Measurements from ENCODE around the gene TBC1D22A. TPM values are rescaled to one million over a fixed set of nuclear protein-coding genes. Genes with fewer than 3 reads are reported as not detected.

Gene TBC1D22A
- total and polyA plus RNA-seq, 7 experiments from 2014 or later, result 18.6 to 50.1 (median 39.3) TPM

GRCh38 chr22:47065756-47066615 is 303.5 kb downstream of the TBC1D22A start:
- DNase-seq, result no peak
- no peaks in the 10 kb centered on the region for H3K9me3 ChIP-seq (ENCODE audit: control insufficient read depth in 2 of 3, low read length in 3 of 3)
- peaks cover 0 to 26% (median 5%) of the 10 kb centered on the region in 3 experiments for H3K36me3 ChIP-seq (ENCODE audit: control insufficient read depth in 2 of 3, insufficient read depth in 3 of 3, low read length in 3 of 3)
- no peak overlapping the region for H3K4me3 Mint-ChIP-seq
- intact Hi-C loops (cut with micrococcal nuclease), result no loop called here
- H3K4me3 ChIP-seq (ENCODE audit: low read length), result no peak overlapping the region
- H3K9me3 Mint-ChIP-seq, result peaks cover 0 to 2% (median 0%) of the 10 kb centered on the region in 11 donors
- H3K27ac Mint-ChIP-seq, result peak overlapping the region in 1 of 9 donors; percentile 59
- H3K4me1 Mint-ChIP-seq, result peaks cover 4 to 39% (median 33%) of the 10 kb centered on the region in 7 donors
- no peak for ATAC-seq
- no peak overlapping the region for H3K27ac ChIP-seq (ENCODE audit: low read depth, low read length)
- ChIA-PET POLR2A (no interaction called here), CTCF (no interaction called here)
- no peaks in the 10 kb centered on the region for H3K27me3 Mint-ChIP-seq
- H3K27me3 ChIP-seq (ENCODE audit: control insufficient read depth in 2 of 2, insufficient read depth in 2 of 2, low read length in 2 of 2), result no peaks in the 10 kb centered on the region
- H3K4me1 ChIP-seq (ENCODE audit: control insufficient read depth in 2 of 2, insufficient read depth in 2 of 2, low read length in 2 of 2), result peaks cover 0 to 5% of the 10 kb centered on the region in 2 donors
- peaks cover 0 to 49% (median 16%) of the 10 kb centered on the region in 5 donors for H3K36me3 Mint-ChIP-seq

GRCh38 chr22:47066616-47066905 is 304.1 kb downstream of the TBC1D22A start:
- H3K4me3 Mint-ChIP-seq, result no peak overlapping the region
- Histone ChIP-seq H3K4me3 (ENCODE audit: low read length) (no peak overlapping the region), H3K27ac (ENCODE audit: low read depth, low read length) (no peak overlapping the region), H3K4me1 (ENCODE audit: control insufficient read depth in 2 of 2, insufficient read depth in 2 of 2, low read length in 2 of 2) (peaks cover 0 to 5% of the 10 kb centered on the region in 2 donors), H3K9me3 (ENCODE audit: control insufficient read depth in 2 of 3, low read length in 3 of 3) (no peaks in the 10 kb centered on the region), H3K36me3 (ENCODE audit: control insufficient read depth in 2 of 3, insufficient read depth in 3 of 3, low read length in 3 of 3) (peaks cover 0 to 20% (median 5%) of the 10 kb centered on the region in 3 experiments), H3K27me3 (ENCODE audit: control insufficient read depth in 2 of 2, insufficient read depth in 2 of 2, low read length in 2 of 2) (no peaks in the 10 kb centered on the region)
- no peak for DNase-seq
- H3K27ac Mint-ChIP-seq, result peak overlapping the region in 1 of 9 donors; percentile 45
- POLR2A ChIA-PET, result no interaction called here
- intact Hi-C loops (cut with micrococcal nuclease), result no loop called here
- peaks cover 0 to 2% (median 0%) of the 10 kb centered on the region in 11 donors for H3K9me3 Mint-ChIP-seq
- H3K36me3 Mint-ChIP-seq, result peaks cover 0 to 45% (median 11%) of the 10 kb centered on the region in 5 donors
- ATAC-seq, result no peak
- CTCF ChIA-PET, result no interaction called here
- H3K4me1 Mint-ChIP-seq, result peaks cover 4 to 39% (median 29%) of the 10 kb centered on the region in 7 donors
- no peaks in the 10 kb centered on the region for H3K27me3 Mint-ChIP-seq

- Histone ChIP-seq H3K4me3 (ENCODE audit: low read length) (no peak overlapping the region), H3K27me3 (ENCODE audit: control insufficient read depth in 2 of 2, insufficient read depth in 2 of 2, low read length in 2 of 2) (no peaks in the 10 kb centered on the region), H3K36me3 (ENCODE audit: control insufficient read depth in 2 of 3, insufficient read depth in 3 of 3, low read length in 3 of 3) (peaks cover 0 to 14% (median under 1%) of the 10 kb centered on the region in 3 experiments), H3K27ac (ENCODE audit: low read depth, low read length) (no peak overlapping the region), H3K9me3 (ENCODE audit: control insufficient read depth in 2 of 3, low read length in 3 of 3) (no peaks in the 10 kb centered on the region), H3K4me1 (ENCODE audit: control insufficient read depth in 2 of 2, insufficient read depth in 2 of 2, low read length in 2 of 2) (peaks cover 0 to 5% of the 10 kb centered on the region in 2 donors)
- intact Hi-C loops (cut with micrococcal nuclease), result no loop called here
- Mint-ChIP-seq H3K9me3 (peaks cover 0 to 2% (median 0%) of the 10 kb centered on the region in 11 donors), H3K4me3 (no peak overlapping the region), H3K27ac (peak overlapping the region in 2 of 9 donors; percentile 17 to 67), H3K36me3 (peaks cover 0 to 44% (median 4%) of the 10 kb centered on the region in 5 donors), H3K27me3 (no peaks in the 10 kb centered on the region), H3K4me1 (peaks cover 4 to 39% (median 32%) of the 10 kb centered on the region in 7 donors)
- ATAC-seq, result no peak
- no peak for DNase-seq
- ChIA-PET POLR2A (no interaction called here), CTCF (no interaction called here)
Observed at GRCh38 chr22:47067321-47067890, 305.0 kb downstream of the TBC1D22A start.

GRCh38 chr22:47067911-47068625 is 305.6 kb downstream of the TBC1D22A start:
- POLR2A ChIA-PET, result no interaction called here
- Histone ChIP-seq H3K36me3 (ENCODE audit: control insufficient read depth in 2 of 3, insufficient read depth in 3 of 3, low read length in 3 of 3) (peaks cover 0 to 8% (median 0%) of the 10 kb centered on the region in 3 experiments), H3K27me3 (ENCODE audit: control insufficient read depth in 2 of 2, insufficient read depth in 2 of 2, low read length in 2 of 2) (no peaks in the 10 kb centered on the region), H3K4me3 (ENCODE audit: low read length) (no peak overlapping the region), H3K4me1 (ENCODE audit: control insufficient read depth in 2 of 2, insufficient read depth in 2 of 2, low read length in 2 of 2) (peaks cover 0 to 5% of the 10 kb centered on the region in 2 donors), H3K9me3 (ENCODE audit: control insufficient read depth in 2 of 3, low read length in 3 of 3) (no peaks in the 10 kb centered on the region), H3K27ac (ENCODE audit: low read depth, low read length) (no peak overlapping the region)
- no peaks in the 10 kb centered on the region for H3K27me3 Mint-ChIP-seq
- intact Hi-C loops (cut with micrococcal nuclease), result no loop called here
- H3K4me1 Mint-ChIP-seq, result peaks cover 4 to 34% (median 33%) of the 10 kb centered on the region in 7 donors
- H3K36me3 Mint-ChIP-seq, result peaks cover 6 to 44% (median 6%) of the 10 kb centered on the region in 5 donors
- H3K4me3 Mint-ChIP-seq, result peak overlapping the region in 2 of 10 donors; percentile 1 to 5
- H3K27ac Mint-ChIP-seq, result peak overlapping the region in 3 of 9 donors; percentile 26 to 81 (median 43)
- CTCF ChIA-PET, result no interaction called here
- ATAC-seq (no peak), DNase-seq (peak in 5 of 9 donors; percentile 17 to 25 (median 21))
- peaks cover 0 to 4% (median 0%) of the 10 kb centered on the region in 11 donors for H3K9me3 Mint-ChIP-seq

GRCh38 chr22:47068626-47068996 is 306.2 kb downstream of the TBC1D22A start:
- H3K9me3 Mint-ChIP-seq, result peaks cover 0 to 10% (median 0%) of the 10 kb centered on the region in 11 donors
- ChIA-PET CTCF (no interaction called here), POLR2A (no interaction called here)
- ATAC-seq (no peak), DNase-seq (no peak)
- peaks cover 0 to 3% (median 0%) of the 10 kb centered on the region in 3 experiments for H3K36me3 ChIP-seq (ENCODE audit: control insufficient read depth in 2 of 3, insufficient read depth in 3 of 3, low read length in 3 of 3)
- no peak overlapping the region for H3K4me3 Mint-ChIP-seq
- H3K27ac Mint-ChIP-seq, result no peak overlapping the region
- no peaks in the 10 kb centered on the region for H3K27me3 ChIP-seq (ENCODE audit: control insufficient read depth in 2 of 2, insufficient read depth in 2 of 2, low read length in 2 of 2)
- peaks cover 8 to 47% (median 11%) of the 10 kb centered on the region in 5 donors for H3K36me3 Mint-ChIP-seq
- H3K4me3 ChIP-seq (ENCODE audit: low read length), result no peak overlapping the region
- intact Hi-C loops (cut with micrococcal nuclease), result no loop called here
- H3K4me1 Mint-ChIP-seq, result peaks cover 4 to 34% (median 31%) of the 10 kb centered on the region in 7 donors
- H3K4me1 ChIP-seq (ENCODE audit: control insufficient read depth in 2 of 2, insufficient read depth in 2 of 2, low read length in 2 of 2), result peaks cover 0 to 5% of the 10 kb centered on the region in 2 donors
- H3K27ac ChIP-seq (ENCODE audit: low read depth, low read length), result no peak overlapping the region
- no peaks in the 10 kb centered on the region for H3K9me3 ChIP-seq (ENCODE audit: control insufficient read depth in 2 of 3, low read length in 3 of 3)
- H3K27me3 Mint-ChIP-seq, result no peaks in the 10 kb centered on the region

GRCh38 chr22:47069270-47069669 is 306.8 kb downstream of the TBC1D22A start:
- Mint-ChIP-seq H3K4me3 (no peak overlapping the region), H3K9me3 (peaks cover 0 to 16% (median 0%) of the 10 kb centered on the region in 11 donors), H3K27ac (no peak overlapping the region), H3K4me1 (peaks cover 4 to 34% (median 31%) of the 10 kb centered on the region in 7 donors), H3K36me3 (peaks cover 8 to 47% (median 18%) of the 10 kb centered on the region in 5 donors), H3K27me3 (no peaks in the 10 kb centered on the region)
- POLR2A ChIA-PET, result no interaction called here
- Histone ChIP-seq H3K9me3 (ENCODE audit: control insufficient read depth in 2 of 3, low read length in 3 of 3) (no peaks in the 10 kb centered on the region), H3K27ac (ENCODE audit: low read depth, low read length) (no peak overlapping the region), H3K4me3 (ENCODE audit: low read length) (no peak overlapping the region), H3K27me3 (ENCODE audit: control insufficient read depth in 2 of 2, insufficient read depth in 2 of 2, low read length in 2 of 2) (no peaks in the 10 kb centered on the region), H3K4me1 (ENCODE audit: control insufficient read depth in 2 of 2, insufficient read depth in 2 of 2, low read length in 2 of 2) (peaks cover 0 to 5% of the 10 kb centered on the region in 2 donors), H3K36me3 (ENCODE audit: control insufficient read depth in 2 of 3, insufficient read depth in 3 of 3, low read length in 3 of 3) (peaks cover 0 to 5% (median 0%) of the 10 kb centered on the region in 3 experiments)
- DNase-seq, result no peak
- ATAC-seq, result no peak
- CTCF ChIA-PET, result no interaction called here
- intact Hi-C loops (cut with micrococcal nuclease), result no loop called here

Data from naive thymus-derived CD4-positive, alpha-beta T cell (primary cell).